ENCODE results near the gene NSMF.

Gene NSMF

DNA sequence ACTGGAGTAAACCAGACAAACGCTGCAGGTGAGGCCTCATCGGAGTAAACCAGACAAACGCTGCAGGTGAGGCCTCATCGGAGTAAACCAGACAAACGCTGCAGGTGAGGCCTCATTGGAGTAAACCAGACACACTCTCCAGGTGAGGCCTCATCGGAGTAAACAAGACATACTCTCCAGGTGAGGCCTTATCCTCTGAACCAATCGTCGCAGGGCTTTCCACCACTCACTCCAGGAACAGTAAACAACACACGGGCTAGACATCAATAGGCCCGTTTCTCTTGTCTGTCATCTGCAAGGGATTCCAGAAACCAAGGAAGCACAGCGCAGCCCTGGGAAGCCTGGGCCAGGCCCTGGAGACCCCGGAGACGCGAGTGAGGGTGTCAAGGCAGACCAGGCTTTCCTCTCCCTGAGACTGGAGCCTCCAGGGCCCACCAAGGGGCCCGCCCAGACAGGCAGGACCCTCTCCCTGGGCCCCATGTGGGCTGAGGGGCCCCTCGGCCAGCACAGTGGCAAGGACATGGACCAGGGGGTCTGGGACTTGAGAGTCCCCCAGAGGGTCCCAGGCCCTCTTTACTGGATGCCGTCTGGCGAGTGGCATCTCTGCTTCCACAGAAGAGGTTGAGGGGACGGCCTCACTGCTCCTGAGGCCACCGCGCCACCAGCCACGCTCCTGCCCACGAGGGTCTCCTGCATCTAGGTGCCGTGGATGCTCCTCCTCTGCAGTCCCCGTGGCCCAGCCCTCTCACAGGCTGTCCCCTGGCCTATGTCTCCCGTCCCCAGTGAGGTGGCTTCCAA is 26.4 kb upstream of the NSMF start:
- no peak overlapping the region for H3K4me2 ChIP-seq (ENCODE audit: low read length)
- no peaks in the 10 kb centered on the region for H3K9me3 ChIP-seq (ENCODE audit: insufficient read depth, low read length)
- H3K4me3 ChIP-seq (ENCODE audit: low read length) = no peak overlapping the region
- H4K20me1 ChIP-seq (ENCODE audit: insufficient read depth, low read length) = no peaks in the 10 kb centered on the region
- H3K36me3 ChIP-seq (replicated peaks; ENCODE audit: low read depth, low read length) = no peaks in the 10 kb centered on the region
- H2AFZ ChIP-seq (ENCODE audit: low read depth, low read length) = no peak overlapping the region
- TF ChIP-seq EZH2phosphoT487 (IDR thresholded peaks at IDR 0.05; ENCODE audit: low read depth) = no peak
- no peak for TF ChIP-seq CTCF (IDR thresholded peaks at IDR 0.05; ENCODE audit: low read depth, low read length)
- H3K79me2 ChIP-seq (ENCODE audit: low read length) = no peaks in the 10 kb centered on the region
- no peak overlapping the region for H3K27ac ChIP-seq (ENCODE audit: low read length)
- H3K27me3 ChIP-seq (ENCODE audit: low read depth, low read length) = no peaks in the 10 kb centered on the region
- H3K4me1 ChIP-seq (ENCODE audit: low read length) = no peaks in the 10 kb centered on the region
- H3K9ac ChIP-seq (ENCODE audit: low read length) = no peak overlapping the region

DNA sequence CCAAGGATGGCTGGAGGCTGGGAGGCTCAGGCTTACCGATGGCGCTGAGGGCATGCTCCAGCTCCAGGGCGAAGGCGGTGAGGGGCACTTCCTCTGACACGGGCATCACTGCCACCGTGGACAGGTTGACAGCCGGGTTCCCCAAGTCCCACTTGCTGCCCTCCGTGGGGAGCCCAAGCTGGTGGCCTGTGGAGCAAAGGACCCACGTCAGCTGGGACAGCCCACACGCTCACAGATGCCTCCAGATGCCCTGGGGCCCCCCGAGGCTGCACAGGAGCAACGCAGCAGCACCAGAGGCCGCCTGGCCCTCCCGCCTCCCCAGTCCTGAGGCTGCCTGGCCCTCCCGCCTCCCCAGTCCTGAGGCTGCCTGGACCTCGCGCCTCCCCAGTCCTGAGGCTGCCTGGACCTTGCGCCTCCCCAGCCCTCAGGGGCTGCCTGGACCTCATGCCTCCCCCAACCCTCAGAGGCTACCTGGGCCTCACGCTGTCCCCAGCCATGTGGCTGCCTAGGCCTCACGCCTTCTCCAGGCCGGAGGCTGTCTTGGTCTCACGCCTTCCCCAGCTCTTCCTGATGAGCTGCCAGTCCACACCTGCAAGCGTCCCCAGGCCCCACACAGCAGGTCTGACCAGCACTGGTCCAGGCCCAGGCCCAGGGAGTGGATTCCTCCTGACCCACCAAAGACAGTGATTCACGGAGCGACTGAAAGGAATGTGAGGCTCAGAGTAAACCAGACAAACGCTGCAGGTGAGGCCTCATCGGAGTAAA is 25.6 kb upstream of the NSMF start:
- H2AFZ ChIP-seq (ENCODE audit: low read depth, low read length) = no peak overlapping the region
- H3K4me2 ChIP-seq (ENCODE audit: low read length) = no peak overlapping the region
- no peaks in the 10 kb centered on the region for H3K79me2 ChIP-seq (ENCODE audit: low read length)
- H3K27me3 ChIP-seq (ENCODE audit: low read depth, low read length) = no peaks in the 10 kb centered on the region
- no peak overlapping the region for H3K4me3 ChIP-seq (ENCODE audit: low read length)
- H4K20me1 ChIP-seq (ENCODE audit: insufficient read depth, low read length) = no peaks in the 10 kb centered on the region
- H3K27ac ChIP-seq (ENCODE audit: low read length) = no peak overlapping the region
- no peaks in the 10 kb centered on the region for H3K4me1 ChIP-seq (ENCODE audit: low read length)
- TF ChIP-seq CTCF (IDR thresholded peaks at IDR 0.05; ENCODE audit: low read depth, low read length) = no peak
- TF ChIP-seq EZH2phosphoT487 (IDR thresholded peaks at IDR 0.05; ENCODE audit: low read depth) = no peak
- no peaks in the 10 kb centered on the region for H3K36me3 ChIP-seq (replicated peaks; ENCODE audit: low read depth, low read length)
- H3K9me3 ChIP-seq (ENCODE audit: insufficient read depth, low read length) = no peaks in the 10 kb centered on the region
- no peak overlapping the region for H3K9ac ChIP-seq (ENCODE audit: low read length)

- Histone ChIP-seq H3K27me3 (ENCODE audit: low read depth, low read length) (no peaks in the 10 kb centered on the region), H3K36me3 (replicated peaks; ENCODE audit: low read depth, low read length) (no peaks in the 10 kb centered on the region), H3K27ac (ENCODE audit: low read length) (no peak overlapping the region), H4K20me1 (ENCODE audit: insufficient read depth, low read length) (no peaks in the 10 kb centered on the region), H3K4me3 (ENCODE audit: low read length) (no peak overlapping the region), H3K4me1 (ENCODE audit: low read length) (no peaks in the 10 kb centered on the region), H3K9ac (ENCODE audit: low read length) (no peak overlapping the region), H3K4me2 (ENCODE audit: low read length) (no peak overlapping the region), H2AFZ (ENCODE audit: low read depth, low read length) (no peak overlapping the region), H3K9me3 (ENCODE audit: insufficient read depth, low read length) (no peaks in the 10 kb centered on the region), H3K79me2 (ENCODE audit: low read length) (no peaks in the 10 kb centered on the region)
- TF ChIP-seq CTCF (IDR thresholded peaks at IDR 0.05; ENCODE audit: low read depth, low read length) = no peak
- no peak for TF ChIP-seq EZH2phosphoT487 (IDR thresholded peaks at IDR 0.05; ENCODE audit: low read depth)
Observed at GRCh38 chr9:137482094-137482781, 23.1 kb upstream of the NSMF start.
